Mucosa of rectum (tissue), 2 donors: Measurements from ENCODE around the gene CPT1A.

Experiments used
- H3K27ac ChIP-seq, 2 donors: one replicate each; pipeline ENCODE4 v1.7.0; 2013; ENCODE audit warnings: inconsistent platforms in 2 of 2, low read depth in 2 of 2, low read length in 2 of 2
- H3K27me3 ChIP-seq, 2 donors: one replicate each; pipeline ENCODE4 v1.7.0; 2013; ENCODE audit warnings: low read length in 2 of 2; ENCODE audit not compliant: control insufficient read depth in 2 of 2, insufficient read depth in 2 of 2
- H3K36me3 ChIP-seq, 2 donors: one replicate each; pipeline ENCODE4 v1.7.0; 2013; ENCODE audit warnings: low read length in 2 of 2; ENCODE audit not compliant: control insufficient read depth in 2 of 2, insufficient read depth in 2 of 2
- H3K4me1 ChIP-seq, 2 donors: one replicate each; pipeline ENCODE4 v1.7.0; 2013; ENCODE audit warnings: low read length in 2 of 2, mild to moderate bottlenecking in 1 of 2; ENCODE audit not compliant: control insufficient read depth in 2 of 2, insufficient read depth in 2 of 2
- H3K4me3 ChIP-seq, 2 donors: one replicate each; pipeline ENCODE4 v1.7.0; 2013; ENCODE audit warnings: low read length in 2 of 2
- H3K9ac ChIP-seq, 2 donors: one replicate each; pipeline ENCODE4 v1.7.0; 2013; ENCODE audit warnings: low read length in 2 of 2, low read depth in 1 of 2, mild to moderate bottlenecking in 1 of 2
- H3K9me3 ChIP-seq, 2 donors: one replicate each; pipeline ENCODE4 v1.7.0; 2013; ENCODE audit warnings: low read length in 2 of 2; ENCODE audit not compliant: control insufficient read depth in 2 of 2
- donor health status: healthy.
- donor health status: Normal muscosa, but diverticular disease.

The CPT1A gene

GRCh38 chr11:68831124-68831523 lies 10.6 kb downstream of the CPT1A start:
- peak overlapping the region; percentile 70 to 87 for H3K27ac ChIP-seq
- peak overlapping the region; percentile 28 to 50 for H3K9ac ChIP-seq

DNA sequence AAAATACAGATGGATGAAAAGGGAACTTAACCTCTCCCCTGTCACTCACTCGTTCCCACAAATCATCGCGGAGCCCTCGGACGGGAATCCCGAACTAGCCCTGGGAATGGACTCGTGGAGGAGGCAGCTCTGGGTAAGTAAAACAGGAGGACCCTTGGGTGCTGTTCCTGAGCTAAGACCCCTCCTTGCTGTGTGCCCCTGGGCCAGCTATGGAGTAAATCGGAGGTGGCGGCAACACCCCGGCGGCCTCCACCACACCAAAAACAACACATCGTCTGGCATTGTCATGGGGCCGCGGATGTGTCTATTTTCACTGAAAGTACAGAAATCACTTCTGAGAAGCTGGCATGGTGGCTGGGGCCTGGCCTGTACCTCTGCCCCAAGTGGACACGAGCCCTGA lies 12.1 kb downstream of the CPT1A start:
- H3K4me1 ChIP-seq, result peaks cover 73 to 85% of the 10 kb centered on the region in 2 donors
- no peak overlapping the region for H3K27ac ChIP-seq
- peaks cover 5 to 13% of the 10 kb centered on the region in 2 donors for H3K36me3 ChIP-seq
- H3K4me3 ChIP-seq, result no peak overlapping the region
- H3K9ac ChIP-seq, result no peak overlapping the region
- H3K9me3 ChIP-seq, result no peaks in the 10 kb centered on the region
- H3K27me3 ChIP-seq, result no peaks in the 10 kb centered on the region

More at GRCh38 chr11:68831124-68831523, 10.6 kb downstream of the CPT1A start:
- peak overlapping the region; percentile 17 to 39 for H3K4me3 ChIP-seq
- H3K36me3 ChIP-seq, result peaks cover 5 to 16% of the 10 kb centered on the region in 2 donors
- H3K27me3 ChIP-seq, result no peaks in the 10 kb centered on the region
- H3K4me1 ChIP-seq, result peaks cover 74 to 88% of the 10 kb centered on the region in 2 donors
- no peaks in the 10 kb centered on the region for H3K9me3 ChIP-seq

- H3K4me1 ChIP-seq, result peaks cover 74 to 81% of the 10 kb centered on the region in 2 donors
- H3K27ac ChIP-seq, result no peak overlapping the region
- H3K9ac ChIP-seq, result peak overlapping the region in 1 of 2 donors; percentile 37
- H3K27me3 ChIP-seq, result no peaks in the 10 kb centered on the region
- peaks cover 5 to 13% of the 10 kb centered on the region in 2 donors for H3K36me3 ChIP-seq
- H3K9me3 ChIP-seq, result no peaks in the 10 kb centered on the region
- no peak overlapping the region for H3K4me3 ChIP-seq
Observed at GRCh38 chr11:68828957-68829356, 12.8 kb downstream of the CPT1A start.

DNA sequence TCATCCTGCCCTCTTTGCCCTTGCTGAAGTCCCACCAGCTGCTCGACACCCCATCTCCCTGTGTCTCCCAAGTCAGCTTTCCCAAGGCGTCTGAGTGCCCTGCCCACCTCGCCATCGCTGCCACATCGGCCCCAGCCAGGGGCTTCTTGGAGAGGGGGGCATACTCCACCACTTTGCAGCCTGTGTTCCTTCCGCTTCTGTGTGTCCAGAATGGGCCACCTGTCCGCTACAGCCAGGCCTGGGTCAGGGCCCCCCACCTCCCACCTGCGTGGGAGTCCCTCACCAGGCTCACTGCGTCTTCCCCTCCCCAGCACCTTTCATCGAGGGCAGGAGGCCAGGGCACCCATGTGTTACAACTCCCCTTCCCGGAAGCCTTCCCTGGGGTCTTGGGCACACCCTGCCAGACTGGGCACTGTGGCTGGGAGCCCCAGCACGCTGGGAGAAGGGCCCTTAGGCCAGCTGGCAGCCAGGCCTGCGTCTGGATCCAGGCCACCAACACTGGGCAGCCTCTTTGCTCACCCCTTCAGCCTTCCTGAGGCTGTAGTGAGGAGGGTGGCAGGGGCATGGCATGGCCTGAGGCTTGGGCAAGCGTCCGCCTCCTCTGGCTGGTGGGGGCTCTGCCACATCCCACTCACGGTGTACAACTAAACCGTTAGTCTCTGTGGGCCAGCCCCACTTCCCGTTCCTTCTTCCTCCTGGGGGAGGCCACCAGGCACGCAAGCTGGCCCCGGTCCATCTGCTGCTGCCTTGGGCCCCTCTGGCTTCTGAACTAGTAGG lies 13.4 kb downstream of the CPT1A start:
- Histone ChIP-seq H3K27me3 (no peaks in the 10 kb centered on the region), H3K9ac (peak overlapping the region in 1 of 2 donors; percentile 37), H3K4me3 (no peak overlapping the region), H3K9me3 (no peaks in the 10 kb centered on the region), H3K27ac (peak overlapping the region; percentile 27 to 40), H3K36me3 (peaks cover 5 to 13% of the 10 kb centered on the region in 2 donors), H3K4me1 (peaks cover 69 to 77% of the 10 kb centered on the region in 2 donors)

DNA sequence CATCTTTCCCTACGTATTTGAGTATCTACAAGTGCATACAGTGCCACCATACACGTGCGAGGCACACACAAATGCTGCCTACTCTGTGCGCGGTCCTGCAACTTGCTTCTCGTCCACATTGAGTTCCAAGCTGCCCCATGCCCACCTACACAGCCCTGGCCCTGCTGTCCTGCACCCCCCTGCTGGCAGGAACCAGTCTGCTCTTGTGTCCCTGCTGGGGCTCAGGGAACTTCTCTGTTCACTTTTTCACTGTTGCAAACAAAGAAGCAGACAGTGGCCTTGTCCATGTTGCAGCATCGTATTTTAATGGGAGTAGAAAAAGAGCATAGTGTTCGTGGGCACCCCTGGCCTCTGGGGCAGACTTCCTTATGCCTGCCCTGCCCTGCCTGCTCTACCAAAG lies 14.0 kb downstream of the CPT1A start:
- Histone ChIP-seq H3K27me3 (no peaks in the 10 kb centered on the region), H3K27ac (peak overlapping the region in 1 of 2 donors; percentile 40), H3K4me3 (no peak overlapping the region), H3K9me3 (no peaks in the 10 kb centered on the region), H3K9ac (no peak overlapping the region), H3K36me3 (peaks cover 6 to 13% of the 10 kb centered on the region in 2 donors), H3K4me1 (peaks cover 63 to 71% of the 10 kb centered on the region in 2 donors)

- Histone ChIP-seq H3K9me3 (no peaks in the 10 kb centered on the region), H3K4me3 (no peak overlapping the region), H3K4me1 (peaks cover 57 to 62% of the 10 kb centered on the region in 2 donors), H3K27me3 (no peaks in the 10 kb centered on the region), H3K9ac (peak overlapping the region in 1 of 2 donors; percentile 15), H3K36me3 (peaks cover 10 to 18% of the 10 kb centered on the region in 2 donors), H3K27ac (peak overlapping the region; percentile 57 to 59)
Observed at GRCh38 chr11:68826726-68827125, 15.0 kb downstream of the CPT1A start.

GRCh38 chr11:68825571-68825970 lies 16.1 kb downstream of the CPT1A start:
- H3K9ac ChIP-seq, result peak overlapping the region; percentile 32 to 52
- H3K36me3 ChIP-seq, result peaks cover 10 to 13% of the 10 kb centered on the region in 2 donors
- no peaks in the 10 kb centered on the region for H3K9me3 ChIP-seq
- H3K27me3 ChIP-seq, result no peaks in the 10 kb centered on the region
- H3K4me3 ChIP-seq, result peak overlapping the region in 1 of 2 donors; percentile 7
- peaks cover 48 to 51% of the 10 kb centered on the region in 2 donors for H3K4me1 ChIP-seq
- H3K27ac ChIP-seq, result peak overlapping the region; percentile 73 to 79

- H3K27ac ChIP-seq, result no peak overlapping the region
- H3K27me3 ChIP-seq, result no peaks in the 10 kb centered on the region
- H3K36me3 ChIP-seq, result peaks cover 5 to 14% of the 10 kb centered on the region in 2 donors
- H3K4me1 ChIP-seq, result peaks cover 20 to 22% of the 10 kb centered on the region in 2 donors
- H3K9ac ChIP-seq, result no peak overlapping the region
- no peaks in the 10 kb centered on the region for H3K9me3 ChIP-seq
- no peak overlapping the region for H3K4me3 ChIP-seq
Observed at GRCh38 chr11:68822546-68822945, 19.2 kb downstream of the CPT1A start.

GRCh38 chr11:68821670-68822069 lies 20.0 kb downstream of the CPT1A start:
- H3K27me3 ChIP-seq, result no peaks in the 10 kb centered on the region
- no peak overlapping the region for H3K4me3 ChIP-seq
- no peak overlapping the region for H3K9ac ChIP-seq
- no peak overlapping the region for H3K27ac ChIP-seq
- H3K9me3 ChIP-seq, result no peaks in the 10 kb centered on the region
- peaks cover 14 to 15% of the 10 kb centered on the region in 2 donors for H3K4me1 ChIP-seq
- H3K36me3 ChIP-seq, result peaks cover 5 to 14% of the 10 kb centered on the region in 2 donors

GRCh38 chr11:68819362-68819761 lies 22.4 kb downstream of the CPT1A start:
- H3K9ac ChIP-seq, result no peak overlapping the region
- H3K27ac ChIP-seq, result no peak overlapping the region
- no peaks in the 10 kb centered on the region for H3K4me1 ChIP-seq
- peaks cover 24 to 32% of the 10 kb centered on the region in 2 donors for H3K36me3 ChIP-seq
- no peaks in the 10 kb centered on the region for H3K9me3 ChIP-seq
- no peaks in the 10 kb centered on the region for H3K27me3 ChIP-seq
- H3K4me3 ChIP-seq, result no peak overlapping the region
